GM23338 (cell line): ENCODE measurements around the gene TBC1D12. TPM values are rescaled to one million over a fixed set of nuclear protein-coding genes. Genes with fewer than 3 reads are reported as not detected.

Experiments used
- EZH2 ChIP-seq: fragments of 200-600 bp; sonication (generic); IDR thresholded peaks from one replicate; pipeline ENCODE4 v1.8.0; 2017; ENCODE audit warnings: antibody characterized with exemption, mild to moderate bottlenecking, low read depth; ENCODE audit not compliant: unreplicated experiment
- JUNB ChIP-seq: IDR thresholded peaks from one replicate; pipeline ENCODE4 v1.6.1; 2016; ENCODE audit warnings: antibody characterized with exemption; ENCODE audit not compliant: unreplicated experiment
- NANOG ChIP-seq: IDR thresholded peaks from 2 replicates; pipeline ENCODE4 v1.6.1; 2016; ENCODE audit warnings: antibody characterized with exemption, borderline replicate concordance
- POLR2AphosphoS5 ChIP-seq: IDR thresholded peaks from 2 replicates; pipeline ENCODE4 v1.6.1; 2016; ENCODE audit warnings: antibody characterized with exemption, low read depth
- STAT1 ChIP-seq: IDR thresholded peaks from one replicate; pipeline ENCODE4 v1.6.1; 2016; ENCODE audit warnings: antibody characterized with exemption; ENCODE audit not compliant: unreplicated experiment
- ZNF114 ChIP-seq: fragments of 250-450 bp; sonication (Bioruptor Pico); IDR thresholded peaks from 2 replicates; pipeline ENCODE4 v1.5.0; 2020; ENCODE audit warnings: mild to moderate bottlenecking, moderate library complexity
- polyA plus RNA-seq: library from polyadenylated mRNA; unstranded; fragments of >200 nt; fragmentation: Nextera tagmentation; extraction: Ambion mirVana; gene quantifications from 2 replicates; pipeline ENCODE4 v1.2.1, GENCODE V29; 2016
- total RNA-seq: library from RNA; depleted of rRNA; stranded (reverse); fragments of >200 nt; shearing (Covaris generic); gene quantifications from 2 replicates; pipeline ENCODE4 v1.2.3, GENCODE V29; 2014
- TF ChIP-seq, protein P1 (sequence below): fragments of 250-450 bp; sonication (Bioruptor Pico); IDR thresholded peaks from 2 replicates; pipeline ENCODE4 v1.5.0; 2020; ENCODE audit warnings: mild to moderate bottlenecking, moderate library complexity
- TF ChIP-seq, protein P2 (sequence below): IDR thresholded peaks from 2 replicates; pipeline ENCODE4 v1.6.1; 2016; ENCODE audit warnings: antibody characterized with exemption
- TF ChIP-seq, protein P3 (sequence below), 2 experiments: fragments of 200-600 bp in 1 of 2; sonication (generic) in 1 of 2; conservative IDR thresholded peaks; 2 replicates each; pipeline versions ENCODE4 v1.5.1 to v1.6.1; 2016 to 2017; ENCODE audit warnings: antibody characterized with exemption in 2 of 2, low read depth in 2 of 2, mild to moderate bottlenecking in 2 of 2, moderate library complexity in 1 of 2

TBC1D12 gene
- total and polyA plus RNA-seq, 2 experiments from 2014 or later = 2.3 to 3.6 TPM

DNA sequence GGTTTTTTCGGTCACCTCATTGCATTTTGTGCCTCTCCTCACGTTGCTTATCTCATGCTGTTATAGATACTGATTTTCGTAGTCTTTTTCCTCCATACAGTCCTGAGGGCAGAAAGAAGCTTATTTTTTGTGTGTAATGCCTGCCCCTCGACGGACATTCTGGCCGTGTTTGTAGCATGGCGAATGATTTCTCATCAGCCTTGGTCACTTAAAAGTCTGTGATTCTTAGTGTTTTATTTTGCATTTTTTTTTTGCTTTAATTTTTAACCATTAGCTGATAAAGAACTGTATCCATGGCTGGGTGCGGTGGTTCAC, 39.1 kb upstream of the TBC1D12 start (continued):
- TF ChIP-seq, protein P1, sequence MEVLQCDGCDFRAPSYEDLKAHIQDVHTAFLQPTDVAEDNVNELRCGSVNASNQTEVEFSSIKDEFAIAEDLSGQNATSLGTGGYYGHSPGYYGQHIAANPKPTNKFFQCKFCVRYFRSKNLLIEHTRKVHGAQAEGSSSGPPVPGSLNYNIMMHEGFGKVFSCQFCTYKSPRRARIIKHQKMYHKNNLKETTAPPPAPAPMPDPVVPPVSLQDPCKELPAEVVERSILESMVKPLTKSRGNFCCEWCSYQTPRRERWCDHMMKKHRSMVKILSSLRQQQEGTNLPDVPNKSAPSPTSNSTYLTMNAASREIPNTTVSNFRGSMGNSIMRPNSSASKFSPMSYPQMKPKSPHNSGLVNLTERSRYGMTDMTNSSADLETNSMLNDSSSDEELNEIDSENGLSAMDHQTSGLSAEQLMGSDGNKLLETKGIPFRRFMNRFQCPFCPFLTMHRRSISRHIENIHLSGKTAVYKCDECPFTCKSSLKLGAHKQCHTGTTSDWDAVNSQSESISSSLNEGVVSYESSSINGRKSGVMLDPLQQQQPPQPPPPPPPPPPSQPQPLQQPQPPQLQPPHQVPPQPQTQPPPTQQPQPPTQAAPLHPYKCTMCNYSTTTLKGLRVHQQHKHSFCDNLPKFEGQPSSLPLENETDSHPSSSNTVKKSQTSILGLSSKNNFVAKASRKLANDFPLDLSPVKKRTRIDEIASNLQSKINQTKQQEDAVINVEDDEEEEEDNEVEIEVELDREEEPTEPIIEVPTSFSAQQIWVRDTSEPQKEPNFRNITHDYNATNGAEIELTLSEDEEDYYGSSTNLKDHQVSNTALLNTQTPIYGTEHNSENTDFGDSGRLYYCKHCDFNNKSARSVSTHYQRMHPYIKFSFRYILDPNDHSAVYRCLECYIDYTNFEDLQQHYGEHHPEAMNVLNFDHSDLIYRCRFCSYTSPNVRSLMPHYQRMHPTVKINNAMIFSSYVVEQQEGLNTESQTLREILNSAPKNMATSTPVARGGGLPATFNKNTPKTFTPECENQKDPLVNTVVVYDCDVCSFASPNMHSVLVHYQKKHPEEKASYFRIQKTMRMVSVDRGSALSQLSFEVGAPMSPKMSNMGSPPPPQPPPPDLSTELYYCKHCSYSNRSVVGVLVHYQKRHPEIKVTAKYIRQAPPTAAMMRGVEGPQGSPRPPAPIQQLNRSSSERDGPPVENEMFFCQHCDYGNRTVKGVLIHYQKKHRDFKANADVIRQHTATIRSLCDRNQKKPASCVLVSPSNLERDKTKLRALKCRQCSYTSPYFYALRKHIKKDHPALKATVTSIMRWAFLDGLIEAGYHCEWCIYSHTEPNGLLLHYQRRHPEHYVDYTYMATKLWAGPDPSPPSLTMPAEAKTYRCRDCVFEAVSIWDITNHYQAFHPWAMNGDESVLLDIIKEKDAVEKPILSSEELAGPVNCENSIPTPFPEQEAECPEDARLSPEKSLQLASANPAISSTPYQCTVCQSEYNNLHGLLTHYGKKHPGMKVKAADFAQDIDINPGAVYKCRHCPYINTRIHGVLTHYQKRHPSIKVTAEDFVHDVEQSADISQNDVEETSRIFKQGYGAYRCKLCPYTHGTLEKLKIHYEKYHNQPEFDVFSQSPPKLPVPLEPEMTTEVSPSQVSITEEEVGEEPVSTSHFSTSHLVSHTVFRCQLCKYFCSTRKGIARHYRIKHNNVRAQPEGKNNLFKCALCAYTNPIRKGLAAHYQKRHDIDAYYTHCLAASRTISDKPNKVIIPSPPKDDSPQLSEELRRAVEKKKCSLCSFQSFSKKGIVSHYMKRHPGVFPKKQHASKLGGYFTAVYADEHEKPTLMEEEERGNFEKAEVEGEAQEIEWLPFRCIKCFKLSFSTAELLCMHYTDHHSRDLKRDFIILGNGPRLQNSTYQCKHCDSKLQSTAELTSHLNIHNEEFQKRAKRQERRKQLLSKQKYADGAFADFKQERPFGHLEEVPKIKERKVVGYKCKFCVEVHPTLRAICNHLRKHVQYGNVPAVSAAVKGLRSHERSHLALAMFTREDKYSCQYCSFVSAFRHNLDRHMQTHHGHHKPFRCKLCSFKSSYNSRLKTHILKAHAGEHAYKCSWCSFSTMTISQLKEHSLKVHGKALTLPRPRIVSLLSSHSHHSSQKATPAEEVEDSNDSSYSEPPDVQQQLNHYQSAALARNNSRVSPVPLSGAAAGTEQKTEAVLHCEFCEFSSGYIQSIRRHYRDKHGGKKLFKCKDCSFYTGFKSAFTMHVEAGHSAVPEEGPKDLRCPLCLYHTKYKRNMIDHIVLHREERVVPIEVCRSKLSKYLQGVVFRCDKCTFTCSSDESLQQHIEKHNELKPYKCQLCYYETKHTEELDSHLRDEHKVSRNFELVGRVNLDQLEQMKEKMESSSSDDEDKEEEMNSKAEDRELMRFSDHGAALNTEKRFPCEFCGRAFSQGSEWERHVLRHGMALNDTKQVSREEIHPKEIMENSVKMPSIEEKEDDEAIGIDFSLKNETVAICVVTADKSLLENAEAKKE = no peak
- TF ChIP-seq ZNF114 (CRISPR knock-in tag) = no peak
- TF ChIP-seq EZH2 = no peak
- TF ChIP-seq STAT1 = no peak
- TF ChIP-seq, protein P2, sequence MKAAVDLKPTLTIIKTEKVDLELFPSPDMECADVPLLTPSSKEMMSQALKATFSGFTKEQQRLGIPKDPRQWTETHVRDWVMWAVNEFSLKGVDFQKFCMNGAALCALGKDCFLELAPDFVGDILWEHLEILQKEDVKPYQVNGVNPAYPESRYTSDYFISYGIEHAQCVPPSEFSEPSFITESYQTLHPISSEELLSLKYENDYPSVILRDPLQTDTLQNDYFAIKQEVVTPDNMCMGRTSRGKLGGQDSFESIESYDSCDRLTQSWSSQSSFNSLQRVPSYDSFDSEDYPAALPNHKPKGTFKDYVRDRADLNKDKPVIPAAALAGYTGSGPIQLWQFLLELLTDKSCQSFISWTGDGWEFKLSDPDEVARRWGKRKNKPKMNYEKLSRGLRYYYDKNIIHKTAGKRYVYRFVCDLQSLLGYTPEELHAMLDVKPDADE = no peak
- no peak for TF ChIP-seq POLR2AphosphoS5
- TF ChIP-seq, protein P3, sequence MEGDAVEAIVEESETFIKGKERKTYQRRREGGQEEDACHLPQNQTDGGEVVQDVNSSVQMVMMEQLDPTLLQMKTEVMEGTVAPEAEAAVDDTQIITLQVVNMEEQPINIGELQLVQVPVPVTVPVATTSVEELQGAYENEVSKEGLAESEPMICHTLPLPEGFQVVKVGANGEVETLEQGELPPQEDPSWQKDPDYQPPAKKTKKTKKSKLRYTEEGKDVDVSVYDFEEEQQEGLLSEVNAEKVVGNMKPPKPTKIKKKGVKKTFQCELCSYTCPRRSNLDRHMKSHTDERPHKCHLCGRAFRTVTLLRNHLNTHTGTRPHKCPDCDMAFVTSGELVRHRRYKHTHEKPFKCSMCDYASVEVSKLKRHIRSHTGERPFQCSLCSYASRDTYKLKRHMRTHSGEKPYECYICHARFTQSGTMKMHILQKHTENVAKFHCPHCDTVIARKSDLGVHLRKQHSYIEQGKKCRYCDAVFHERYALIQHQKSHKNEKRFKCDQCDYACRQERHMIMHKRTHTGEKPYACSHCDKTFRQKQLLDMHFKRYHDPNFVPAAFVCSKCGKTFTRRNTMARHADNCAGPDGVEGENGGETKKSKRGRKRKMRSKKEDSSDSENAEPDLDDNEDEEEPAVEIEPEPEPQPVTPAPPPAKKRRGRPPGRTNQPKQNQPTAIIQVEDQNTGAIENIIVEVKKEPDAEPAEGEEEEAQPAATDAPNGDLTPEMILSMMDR (conservative IDR thresholded peaks at IDR 0.05; ENCODE audit: low read depth in 2 of 2) = no peak
- TF ChIP-seq NANOG = no peak
- no peak for TF ChIP-seq JUNB
